Ishikawa (cell line): ENCODE data around the gene DCUN1D1.

ENCODE experiments used
- CEBPB ChIP-seq: IDR thresholded peaks from 2 replicates; pipeline ENCODE4 v1.6.1; 2012
- CREB1 ChIP-seq: IDR thresholded peaks from 2 replicates; pipeline ENCODE4 v1.6.1; 2012; ENCODE audit warnings: low read depth
- EGR1 ChIP-seq: IDR thresholded peaks from 2 replicates; pipeline ENCODE4 v1.6.1; 2012
- EP300 ChIP-seq: IDR thresholded peaks from 2 replicates; pipeline ENCODE4 v1.6.1; 2012; ENCODE audit warnings: borderline replicate concordance
- FOXM1 ChIP-seq: IDR thresholded peaks from 2 replicates; pipeline ENCODE4 v1.6.1; 2012; ENCODE audit warnings: low read depth, borderline replicate concordance
- MAX ChIP-seq: IDR thresholded peaks from 2 replicates; pipeline ENCODE4 v1.6.1; 2012
- NFIC ChIP-seq: IDR thresholded peaks from 2 replicates; pipeline ENCODE4 v1.6.1; 2012
- RAD21 ChIP-seq: IDR thresholded peaks from 2 replicates; pipeline ENCODE4 v1.6.1; 2012; ENCODE audit warnings: low read depth
- REST ChIP-seq: IDR thresholded peaks from 2 replicates; pipeline ENCODE4 v1.6.1; 2012; ENCODE audit warnings: low read depth, mild to moderate bottlenecking
- TAF1 ChIP-seq: IDR thresholded peaks from 2 replicates; pipeline ENCODE4 v1.6.1; 2012; ENCODE audit warnings: low read depth, mild to moderate bottlenecking
- TCF12 ChIP-seq: IDR thresholded peaks from 2 replicates; pipeline ENCODE4 v1.6.1; 2012; ENCODE audit warnings: low read depth
- TEAD4 ChIP-seq: IDR thresholded peaks from 2 replicates; pipeline ENCODE4 v1.6.1; 2012
- USF1 ChIP-seq: IDR thresholded peaks from 2 replicates; pipeline ENCODE4 v1.6.1; 2012
- YY1 ChIP-seq: IDR thresholded peaks from 2 replicates; pipeline ENCODE4 v1.6.1; 2012; ENCODE audit warnings: low read depth
- ZBTB7A ChIP-seq: IDR thresholded peaks from 2 replicates; pipeline ENCODE4 v1.6.1; 2012; ENCODE audit warnings: low read depth

Gene DCUN1D1

GRCh38 chr3:182937293-182938051 lies 42.9 kb downstream of the DCUN1D1 start:
- no peak for TF ChIP-seq EP300
- TF ChIP-seq TEAD4, result no peak
- TF ChIP-seq TCF12, result no peak

DNA sequence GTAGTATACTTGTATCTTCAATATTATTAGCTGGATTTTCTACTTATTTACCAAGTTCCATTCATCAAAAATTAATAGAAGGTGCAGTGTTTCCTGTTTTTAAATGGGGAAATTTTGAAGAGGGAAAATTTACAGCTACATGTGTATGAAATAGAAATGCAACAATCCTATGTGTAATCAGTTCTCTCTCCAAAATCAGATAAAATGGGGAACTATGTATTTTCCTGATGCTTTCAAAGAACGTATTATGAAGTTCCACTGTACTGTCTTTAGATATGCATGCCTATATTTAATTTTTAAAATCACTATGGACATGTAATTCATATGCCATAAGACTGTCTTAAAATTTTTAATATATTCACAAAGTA lies 43.4 kb downstream of the DCUN1D1 start:
- TF ChIP-seq CEBPB (no peak), TEAD4 (no peak), YY1 (no peak), USF1 (no peak), MAX (no peak), ZBTB7A (no peak), TCF12 (no peak), REST (no peak), TAF1 (no peak), RAD21 (no peak), CREB1 (no peak), EP300 (no peak), NFIC (no peak), EGR1 (no peak), FOXM1 (no peak)

- TF ChIP-seq ZBTB7A, result no peak
- no peak for TF ChIP-seq USF1
- TF ChIP-seq TAF1, result no peak
- no peak for TF ChIP-seq CEBPB
- TF ChIP-seq MAX, result no peak
- no peak for TF ChIP-seq TEAD4
- TF ChIP-seq TCF12, result no peak
- no peak for TF ChIP-seq NFIC
- no peak for TF ChIP-seq CREB1
- no peak for TF ChIP-seq FOXM1
- TF ChIP-seq YY1, result no peak
- TF ChIP-seq EGR1, result no peak
- no peak for TF ChIP-seq REST
- TF ChIP-seq EP300, result no peak
- TF ChIP-seq RAD21, result no peak
Observed at GRCh38 chr3:182936239-182936917, 44.0 kb downstream of the DCUN1D1 start.

DNA sequence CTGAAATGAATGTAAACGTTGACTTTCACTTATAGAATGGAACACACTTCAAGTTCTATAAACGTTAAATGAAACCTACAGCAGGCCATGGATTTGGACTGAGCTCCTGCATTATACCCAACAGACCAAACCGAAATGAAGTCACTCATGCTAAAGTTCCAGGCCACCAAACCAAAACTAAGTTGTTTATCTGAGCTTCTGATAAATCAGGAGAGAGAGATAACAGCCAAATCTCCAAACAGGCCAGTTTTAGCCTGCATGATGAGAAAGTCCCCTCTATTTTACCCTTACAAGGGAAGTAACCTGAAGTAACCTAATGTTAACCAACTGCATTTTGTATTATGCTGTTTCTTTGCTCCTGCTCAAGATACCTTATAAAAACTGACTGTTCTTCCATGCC lies 44.5 kb downstream of the DCUN1D1 start:
- TF ChIP-seq REST, result no peak
- no peak for TF ChIP-seq YY1
- no peak for TF ChIP-seq TEAD4
- no peak for TF ChIP-seq CEBPB
- TF ChIP-seq FOXM1, result no peak
- TF ChIP-seq NFIC, result no peak
- no peak for TF ChIP-seq TCF12
- TF ChIP-seq USF1, result no peak
- TF ChIP-seq ZBTB7A, result no peak
- no peak for TF ChIP-seq EGR1
- TF ChIP-seq TAF1, result no peak
- TF ChIP-seq EP300, result no peak
